Loucy (cell line): ENCODE measurements around the gene CNTF.

ENCODE experiments used
- H2AFZ ChIP-seq: fragments of 200-600 bp; sonication (generic); 2 replicates; pipeline ENCODE4 v1.6.0; 2016; ENCODE audit warnings: antibody characterized with exemption, mild to moderate bottlenecking, low read length, moderate library complexity
- H3F3A ChIP-seq: fragments of 200-600 bp; 2 replicates; pipeline ENCODE4 v1.6.0; 2016; ENCODE audit warnings: antibody characterized with exemption, low read depth, mild to moderate bottlenecking
- H3K27me3 ChIP-seq: fragments of 200-600 bp; sonication (generic); 2 replicates; pipeline ENCODE4 v1.6.1; 2014; ENCODE audit warnings: low read length, mild to moderate bottlenecking; ENCODE audit not compliant: insufficient read depth, poor library complexity, severe bottlenecking
- H3K36me3 ChIP-seq: fragments of 200-600 bp; sonication (generic); 2 replicates; pipeline ENCODE4 v1.6.1; 2016; ENCODE audit warnings: low read length; ENCODE audit not compliant: insufficient read depth
- H3K4me1 ChIP-seq: fragments of 200-600 bp; sonication (generic); 2 replicates; pipeline ENCODE4 v1.5.1; 2014; ENCODE audit warnings: low read length, mild to moderate bottlenecking; ENCODE audit not compliant: insufficient read depth, poor library complexity, severe bottlenecking
- H3K4me2 ChIP-seq: fragments of 200-600 bp; sonication (generic); 2 replicates; pipeline ENCODE4 v1.6.0; 2014; ENCODE audit warnings: antibody characterized with exemption, low read length, low read depth, mild to moderate bottlenecking; ENCODE audit not compliant: poor library complexity, severe bottlenecking
- H3K4me3 ChIP-seq: fragments of 200-600 bp; sonication (generic); 2 replicates; pipeline ENCODE4 v1.5.1; 2014; ENCODE audit warnings: low read length, mild to moderate bottlenecking, mixed read lengths; ENCODE audit not compliant: poor library complexity, severe bottlenecking
- H3K79me2 ChIP-seq: fragments of 200-600 bp; sonication (generic); 2 replicates; pipeline ENCODE4 v1.6.1; 2014; ENCODE audit warnings: low read length; ENCODE audit not compliant: insufficient read depth
- H3K9ac ChIP-seq: fragments of 200-600 bp; sonication (generic); 2 replicates; pipeline ENCODE4 v1.6.0; 2014; ENCODE audit warnings: mild to moderate bottlenecking, low read depth, low read length, moderate library complexity; ENCODE audit not compliant: poor library complexity, severe bottlenecking
- H3K9me2 ChIP-seq: fragments of 200-600 bp; sonication (generic); replicated peaks from 2 replicates; pipeline ENCODE4 v1.6.1; 2016; ENCODE audit warnings: low read depth, low read length, mixed read lengths
- H3K9me3 ChIP-seq: fragments of 200-600 bp; sonication (generic); 2 replicates; pipeline ENCODE4 v1.6.1; 2014; ENCODE audit warnings: mild to moderate bottlenecking, antibody characterized with exemption, low read length, low read depth; ENCODE audit not compliant: insufficient read depth
- H4K20me1 ChIP-seq: fragments of 200-600 bp; sonication (generic); 2 replicates; pipeline ENCODE4 v1.6.0; 2014; ENCODE audit warnings: antibody characterized with exemption, low read length, mild to moderate bottlenecking; ENCODE audit not compliant: insufficient read depth, poor library complexity, severe bottlenecking
- EZH2phosphoT487 ChIP-seq: fragments of 200-600 bp; IDR thresholded peaks from 2 replicates; pipeline ENCODE4 v1.6.1; 2018; ENCODE audit warnings: antibody characterized with exemption, mild to moderate bottlenecking, moderate library complexity, borderline replicate concordance
- TF ChIP-seq, protein P1 (sequence below): fragments of 200-600 bp; sonication (generic); conservative IDR thresholded peaks from 2 replicates; pipeline ENCODE4 v1.5.1; 2014; ENCODE audit warnings: mild to moderate bottlenecking, antibody characterized with exemption, low read length

CNTF gene

DNA sequence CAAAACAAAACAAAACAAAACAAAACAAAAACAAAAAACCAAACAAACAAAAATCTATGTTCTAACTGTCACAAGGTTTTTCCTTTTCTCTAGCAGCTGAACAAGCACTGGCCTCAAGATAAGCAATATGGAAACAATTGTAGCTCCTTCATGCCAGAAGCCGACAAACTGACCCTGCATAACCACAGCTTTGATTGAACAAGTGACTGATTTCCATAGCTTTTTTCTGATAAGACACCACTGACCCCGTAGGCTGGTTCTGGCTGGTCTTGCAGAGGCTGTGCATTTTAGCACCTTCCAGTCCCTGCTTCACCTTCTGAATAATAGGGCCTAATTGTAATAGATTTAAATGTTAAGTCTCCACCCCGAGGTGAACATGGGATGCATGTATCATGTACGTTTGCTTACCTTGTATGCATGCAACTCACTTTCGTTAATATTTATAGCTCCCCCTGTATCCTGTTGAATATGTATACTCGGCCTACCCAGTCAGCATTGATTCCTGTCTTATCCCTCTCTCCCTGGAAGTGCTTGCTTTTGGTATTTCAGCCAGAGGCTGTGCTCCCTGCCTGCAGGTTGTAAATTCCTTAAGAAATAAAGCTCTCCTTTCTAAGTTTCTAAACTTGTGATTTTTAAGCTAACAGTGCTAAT, 49.6 kb downstream of the CNTF start:
- Histone ChIP-seq H3K9me2 (no peaks in the 10 kb centered on the region), H2AFZ (no peak overlapping the region), H3K36me3 (no peaks in the 10 kb centered on the region), H3K27me3 (no peaks in the 10 kb centered on the region), H3K4me3 (no peak overlapping the region), H3K9ac (no peak overlapping the region), H3K4me1 (no peaks in the 10 kb centered on the region), H3K4me2 (no peak overlapping the region), H3K9me3 (no peaks in the 10 kb centered on the region), H4K20me1 (no peaks in the 10 kb centered on the region), H3F3A (no peaks in the 10 kb centered on the region), H3K79me2 (no peaks in the 10 kb centered on the region)
- TF ChIP-seq EZH2phosphoT487: no peak
- TF ChIP-seq, protein P1, sequence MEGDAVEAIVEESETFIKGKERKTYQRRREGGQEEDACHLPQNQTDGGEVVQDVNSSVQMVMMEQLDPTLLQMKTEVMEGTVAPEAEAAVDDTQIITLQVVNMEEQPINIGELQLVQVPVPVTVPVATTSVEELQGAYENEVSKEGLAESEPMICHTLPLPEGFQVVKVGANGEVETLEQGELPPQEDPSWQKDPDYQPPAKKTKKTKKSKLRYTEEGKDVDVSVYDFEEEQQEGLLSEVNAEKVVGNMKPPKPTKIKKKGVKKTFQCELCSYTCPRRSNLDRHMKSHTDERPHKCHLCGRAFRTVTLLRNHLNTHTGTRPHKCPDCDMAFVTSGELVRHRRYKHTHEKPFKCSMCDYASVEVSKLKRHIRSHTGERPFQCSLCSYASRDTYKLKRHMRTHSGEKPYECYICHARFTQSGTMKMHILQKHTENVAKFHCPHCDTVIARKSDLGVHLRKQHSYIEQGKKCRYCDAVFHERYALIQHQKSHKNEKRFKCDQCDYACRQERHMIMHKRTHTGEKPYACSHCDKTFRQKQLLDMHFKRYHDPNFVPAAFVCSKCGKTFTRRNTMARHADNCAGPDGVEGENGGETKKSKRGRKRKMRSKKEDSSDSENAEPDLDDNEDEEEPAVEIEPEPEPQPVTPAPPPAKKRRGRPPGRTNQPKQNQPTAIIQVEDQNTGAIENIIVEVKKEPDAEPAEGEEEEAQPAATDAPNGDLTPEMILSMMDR: no peak

DNA sequence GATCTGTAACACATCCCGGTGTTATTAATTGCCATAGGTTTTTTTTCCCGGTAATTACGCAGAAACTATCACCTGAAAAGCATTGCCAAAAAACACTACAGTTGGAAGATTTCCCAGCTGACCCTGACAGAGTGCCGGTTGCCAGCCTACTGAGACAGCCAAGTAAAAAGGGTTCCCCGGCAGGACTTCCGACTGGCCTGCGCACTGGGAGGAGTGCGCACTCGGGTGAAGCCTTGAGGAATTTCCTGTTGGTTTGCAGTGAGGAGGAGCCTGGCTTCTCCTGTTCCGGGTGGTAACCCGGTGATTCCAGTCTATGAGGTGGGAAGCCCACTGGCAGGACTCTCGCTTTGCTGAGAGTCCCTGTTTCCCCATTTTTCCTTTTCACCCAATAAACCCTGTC, 52.1 kb downstream of the CNTF start:
- no peaks in the 10 kb centered on the region for H3F3A ChIP-seq
- H3K4me2 ChIP-seq: no peak overlapping the region
- H3K9me2 ChIP-seq: no peaks in the 10 kb centered on the region
- TF ChIP-seq EZH2phosphoT487: no peak
- TF ChIP-seq, protein P1: no peak
- no peaks in the 10 kb centered on the region for H4K20me1 ChIP-seq
- H2AFZ ChIP-seq: no peak overlapping the region
- H3K9ac ChIP-seq: no peak overlapping the region
- no peak overlapping the region for H3K4me3 ChIP-seq
- H3K9me3 ChIP-seq: no peaks in the 10 kb centered on the region
- H3K79me2 ChIP-seq: no peaks in the 10 kb centered on the region
- H3K27me3 ChIP-seq: no peaks in the 10 kb centered on the region
- no peaks in the 10 kb centered on the region for H3K36me3 ChIP-seq
- no peaks in the 10 kb centered on the region for H3K4me1 ChIP-seq
